HG03575 (cell line): Measurements from ENCODE around the gene CRYGA.
"Not testable (repeated sequence)": the region's sequence is repeated elsewhere in the genome, so short reads cannot be mapped to it uniquely, and the experiment has no call there.

Source experiments
- ATAC-seq: cut with Tn5 transposase; IDR thresholded peaks from one replicate; pipeline ENCODE4 v1.9.1; 2021; ENCODE audit not compliant: unreplicated experiment, insufficient number of reproducible peaks, low FRiP score; ENCODE audit errors: extremely low read depth

CRYGA gene

DNA sequence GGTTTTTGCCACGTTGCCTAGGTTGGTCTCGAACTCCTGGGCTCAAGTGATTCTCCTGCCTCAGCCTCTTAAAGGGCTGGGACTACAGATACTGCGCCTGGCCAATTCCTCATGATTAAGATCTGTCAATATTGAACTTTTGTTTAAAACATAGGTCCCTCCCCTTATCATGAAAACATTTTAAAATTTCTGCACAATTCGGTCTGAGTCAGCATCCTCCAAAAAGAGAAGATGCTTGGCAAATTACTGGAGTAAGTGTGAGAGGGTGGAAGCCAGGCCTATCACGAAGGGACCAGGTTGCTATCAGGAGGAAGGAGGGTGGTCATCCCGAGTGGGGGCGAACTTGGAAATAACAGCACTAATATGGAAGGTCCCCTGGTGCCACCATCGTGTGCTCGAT, 10.8 kb upstream of the CRYGA start:
- no peak for ATAC-seq

DNA sequence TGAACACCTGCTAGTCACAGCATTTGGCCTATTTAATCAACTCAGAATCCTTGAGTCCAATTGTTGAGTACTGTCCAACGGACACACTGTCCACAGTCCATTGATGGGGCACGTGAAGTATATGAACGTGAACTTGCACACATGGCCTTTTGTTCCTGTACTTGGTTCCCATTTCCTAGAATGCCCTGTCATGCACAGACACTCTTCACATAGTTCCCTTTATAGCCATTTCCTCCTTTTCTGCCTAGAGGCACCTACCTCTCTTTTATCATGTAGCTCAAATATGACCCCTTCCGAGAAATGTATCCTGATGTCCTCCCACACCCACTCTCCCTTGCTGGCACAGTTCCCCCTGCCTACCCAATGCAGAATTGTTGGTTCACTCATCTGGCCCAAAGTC, 8.7 kb upstream of the CRYGA start:
- ATAC-seq, result no peak

DNA sequence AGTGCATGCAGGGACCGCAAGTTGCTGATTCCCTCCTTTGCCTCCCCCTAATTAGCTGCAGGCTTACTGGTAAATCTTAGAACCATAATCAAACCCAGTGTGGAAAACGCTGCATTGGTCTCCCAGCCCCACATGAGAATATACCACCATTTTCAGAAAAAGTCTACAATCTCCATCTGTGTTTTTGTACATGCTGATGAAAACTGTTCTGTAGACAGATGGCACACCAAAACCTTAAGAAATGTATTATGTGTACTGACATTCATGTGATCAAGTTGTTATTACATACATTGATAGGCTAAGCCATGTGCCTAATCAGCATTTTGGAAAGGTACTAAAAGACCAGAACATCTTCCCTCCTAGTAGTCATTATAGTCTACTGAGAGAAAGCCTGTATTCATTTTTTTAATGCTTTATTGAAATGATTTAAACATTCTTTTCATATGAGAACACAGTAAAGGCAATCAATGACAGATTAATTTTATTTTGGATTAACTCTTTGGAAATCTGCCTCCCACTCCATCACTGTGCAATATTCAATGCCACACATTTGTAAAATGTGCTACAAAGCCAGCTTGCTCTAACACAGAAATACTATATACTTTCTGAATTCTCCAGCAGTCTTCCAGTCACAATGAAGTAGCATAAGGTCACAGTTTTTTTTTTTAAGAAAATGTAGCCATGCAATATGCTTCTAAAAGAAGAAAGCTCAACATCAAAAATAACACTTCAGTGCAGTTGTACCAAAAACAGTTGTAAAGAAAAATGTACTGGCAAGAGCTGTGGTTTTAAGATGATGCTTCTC, 1.8 kb upstream of the CRYGA start:
- ATAC-seq, result no peak

DNA sequence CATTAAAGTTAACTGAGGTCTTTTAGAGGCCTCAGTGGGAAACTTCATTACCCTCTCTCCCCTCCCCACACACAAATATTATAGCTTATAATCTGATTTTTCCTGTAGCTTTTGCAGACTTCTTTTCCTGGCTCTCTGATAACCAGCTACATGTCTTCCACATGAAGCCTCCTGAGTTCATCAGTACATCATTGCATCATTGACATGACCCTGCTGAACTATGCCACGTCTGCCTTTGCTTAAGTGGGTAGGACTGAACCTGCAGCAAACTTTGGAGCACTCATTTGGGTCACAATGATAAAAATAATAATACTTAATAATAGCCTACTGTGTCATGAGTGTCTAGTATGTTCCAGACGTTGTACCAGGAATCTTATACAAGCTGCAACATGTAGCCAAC, 7.0 kb downstream of the CRYGA start:
- ATAC-seq, result no peak

DNA sequence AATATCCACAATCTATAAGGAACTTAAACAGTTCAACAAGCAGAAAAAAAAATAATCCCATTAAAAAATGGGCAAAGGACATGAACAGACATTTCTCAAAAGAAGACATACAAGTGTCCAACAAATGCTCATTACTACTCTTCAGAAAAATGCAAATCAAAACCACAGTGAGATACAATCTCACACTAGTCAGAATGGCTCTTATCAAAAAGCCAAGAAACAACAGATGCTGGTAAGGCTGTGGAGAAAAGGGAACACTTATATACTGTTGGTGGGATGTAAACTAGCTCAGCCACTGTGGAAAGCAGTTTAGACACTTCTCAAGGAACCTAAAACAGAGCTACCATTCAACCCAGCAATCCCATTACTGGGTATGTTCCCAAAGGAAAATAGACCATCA, 10.2 kb downstream of the CRYGA start:
- no peak for ATAC-seq

DNA sequence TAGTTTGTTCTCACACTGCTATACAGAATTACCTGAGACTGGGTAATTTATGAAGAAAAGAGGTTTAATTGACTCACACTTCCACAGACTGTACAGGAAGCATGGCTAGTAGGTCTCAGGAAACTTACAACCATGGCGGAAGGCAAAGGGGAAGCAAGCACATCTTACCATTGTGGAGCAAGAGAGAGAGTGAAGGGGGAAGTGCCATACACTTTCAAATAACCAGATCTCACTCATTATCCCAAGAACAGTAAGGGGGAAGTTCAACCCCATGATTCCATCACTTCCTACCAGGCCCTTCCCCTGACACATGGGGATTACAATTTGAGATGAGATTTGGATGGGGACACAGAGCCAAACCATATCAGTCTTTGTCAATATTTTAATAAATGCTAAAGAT, 12.4 kb downstream of the CRYGA start:
- no peak for ATAC-seq

DNA sequence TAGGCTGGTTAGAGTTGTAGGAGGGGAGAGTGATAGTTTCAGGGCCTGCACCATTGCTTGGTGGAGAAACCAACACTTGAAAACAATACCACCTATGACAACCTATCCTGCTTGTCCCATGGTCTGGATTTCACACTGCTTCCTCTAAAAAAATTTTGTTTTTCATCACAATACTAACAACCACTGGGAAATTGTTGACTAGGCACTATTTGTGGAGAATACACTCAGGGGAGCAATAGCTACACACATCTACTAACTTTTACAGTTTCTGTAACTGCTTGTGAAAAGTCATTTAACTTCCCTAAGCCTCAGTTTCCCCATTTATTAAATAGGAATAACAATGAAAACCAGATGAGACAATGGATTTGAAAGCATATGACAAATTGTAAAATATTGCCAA, 13.3 kb downstream of the CRYGA start:
- no peak for ATAC-seq

DNA sequence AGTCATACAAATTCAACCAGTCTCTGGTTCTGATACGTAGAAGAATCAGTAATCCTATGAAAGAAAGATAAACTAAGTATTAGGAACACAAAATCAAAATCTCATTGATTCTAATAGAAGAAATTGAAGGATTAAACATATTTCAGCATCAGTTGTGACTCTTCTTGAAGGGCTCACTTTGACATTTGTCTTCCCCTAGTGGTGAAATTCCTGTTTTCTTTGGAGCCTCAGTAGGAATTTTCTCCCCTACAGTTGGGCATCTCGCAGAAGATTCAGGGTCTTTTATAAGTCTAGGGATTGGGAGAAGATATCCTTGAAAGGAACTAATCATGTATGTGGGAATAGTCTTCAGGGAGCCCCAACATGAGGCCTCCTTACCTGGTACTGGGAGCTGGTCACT, 14.6 kb downstream of the CRYGA start:
- no peak for ATAC-seq

DNA sequence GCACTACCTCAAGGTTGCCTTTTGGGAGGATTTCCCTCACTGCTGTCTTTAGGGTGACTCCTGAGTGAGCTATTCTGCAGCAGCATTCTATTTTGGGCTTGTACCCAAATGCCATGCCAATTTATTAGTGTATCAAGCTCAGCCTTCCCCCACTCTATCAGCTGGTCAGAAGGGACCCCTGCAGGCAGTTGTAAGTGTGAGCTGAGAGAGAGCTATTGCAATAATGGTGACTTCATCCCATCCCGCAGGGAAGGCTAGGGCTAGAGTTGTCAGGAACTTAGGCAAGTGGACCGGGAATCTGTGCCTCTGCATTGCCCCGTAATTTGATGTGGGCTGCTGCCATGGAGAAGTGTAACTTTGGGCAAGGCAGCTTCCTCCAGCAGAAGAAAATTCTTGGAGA, 15.6 kb downstream of the CRYGA start:
- no peak for ATAC-seq

DNA sequence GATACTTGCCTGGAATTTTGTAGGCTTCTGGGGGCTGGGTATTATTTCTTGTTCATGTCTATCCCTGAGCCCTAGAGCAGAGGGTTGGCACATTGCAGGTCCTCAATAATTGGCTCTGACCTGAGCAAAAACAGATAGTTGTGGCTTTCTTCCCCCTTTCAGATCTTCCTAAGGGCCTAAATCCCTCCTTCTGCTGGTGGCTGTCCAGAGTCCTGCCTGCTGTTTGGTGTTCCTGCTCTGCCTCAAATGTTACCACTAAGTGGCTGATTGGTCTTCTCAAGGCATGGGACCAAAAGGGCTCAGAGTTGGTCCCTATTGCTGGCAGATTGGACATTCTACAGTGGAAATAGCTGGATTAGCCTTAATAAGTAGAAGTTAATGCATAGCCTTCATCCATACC, 16.4 kb downstream of the CRYGA start:
- no peak for ATAC-seq

DNA sequence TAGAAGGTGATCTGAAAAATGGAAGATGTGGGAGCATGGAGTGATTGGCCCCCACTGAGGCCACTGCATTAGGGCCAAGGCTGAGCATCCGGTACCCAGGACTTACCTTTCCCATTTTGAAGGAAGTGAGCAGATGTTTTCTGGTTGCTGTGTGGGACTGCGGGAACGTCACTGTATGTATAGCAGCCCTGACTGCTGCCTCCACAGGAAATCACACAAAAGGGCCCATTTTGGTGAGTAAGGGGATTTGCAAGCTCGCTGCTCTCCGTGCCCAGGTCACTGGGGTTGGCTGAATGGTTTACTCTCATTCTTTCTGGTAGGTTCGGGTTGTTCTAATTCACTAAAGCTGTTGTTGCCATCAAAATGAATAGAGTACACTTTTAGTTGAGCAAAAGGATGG, 17.4 kb downstream of the CRYGA start, which contains the start of gene CRYGB:
Gene CRYGB (minus strand): TSS at position 153 of the 400 bp plus-strand sequence. CDS start 38 bp downstream, at position 115.
- ATAC-seq, result no peak

DNA sequence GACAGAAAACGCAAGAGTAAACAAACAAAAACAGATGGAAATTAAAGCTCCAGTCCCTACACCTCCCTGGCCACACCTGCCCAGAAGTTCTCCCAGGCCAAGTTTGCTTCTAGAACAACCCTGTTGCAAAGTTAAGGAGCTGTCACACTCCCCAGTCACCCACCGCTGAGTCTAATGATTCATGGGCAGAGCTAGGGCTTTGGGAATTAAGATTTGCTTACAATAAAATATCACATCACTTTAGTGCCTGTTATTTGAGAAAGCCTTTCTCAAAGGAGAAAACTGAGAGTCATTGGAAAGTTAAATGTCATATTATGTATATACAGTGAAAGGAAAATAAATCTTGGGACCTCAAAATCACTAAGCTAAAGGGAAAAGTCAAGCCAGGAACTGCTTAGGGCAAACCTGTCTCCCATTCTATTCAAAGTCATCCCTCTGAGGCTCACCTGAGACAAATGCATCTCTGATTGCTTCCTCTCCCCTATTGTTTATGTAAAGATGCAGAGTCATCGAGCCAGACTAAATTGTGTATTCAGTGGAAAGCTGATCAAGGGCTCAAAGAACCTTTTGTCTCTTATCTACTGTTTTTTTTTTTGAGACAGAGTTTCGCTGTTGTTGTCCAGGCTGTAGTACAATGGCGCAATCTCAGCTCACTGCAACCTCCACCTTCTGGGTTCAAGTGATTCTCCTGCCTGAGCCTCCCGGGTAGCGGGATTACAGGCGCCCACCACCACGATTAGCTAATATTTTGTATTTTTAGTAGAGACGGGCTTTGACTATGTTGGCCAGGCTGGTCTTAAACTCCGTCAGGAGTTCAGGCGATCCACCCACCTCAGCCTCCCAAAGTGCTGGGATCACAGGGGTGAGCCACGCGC, 20.2 kb downstream of the CRYGA start:
- no peak for ATAC-seq

DNA sequence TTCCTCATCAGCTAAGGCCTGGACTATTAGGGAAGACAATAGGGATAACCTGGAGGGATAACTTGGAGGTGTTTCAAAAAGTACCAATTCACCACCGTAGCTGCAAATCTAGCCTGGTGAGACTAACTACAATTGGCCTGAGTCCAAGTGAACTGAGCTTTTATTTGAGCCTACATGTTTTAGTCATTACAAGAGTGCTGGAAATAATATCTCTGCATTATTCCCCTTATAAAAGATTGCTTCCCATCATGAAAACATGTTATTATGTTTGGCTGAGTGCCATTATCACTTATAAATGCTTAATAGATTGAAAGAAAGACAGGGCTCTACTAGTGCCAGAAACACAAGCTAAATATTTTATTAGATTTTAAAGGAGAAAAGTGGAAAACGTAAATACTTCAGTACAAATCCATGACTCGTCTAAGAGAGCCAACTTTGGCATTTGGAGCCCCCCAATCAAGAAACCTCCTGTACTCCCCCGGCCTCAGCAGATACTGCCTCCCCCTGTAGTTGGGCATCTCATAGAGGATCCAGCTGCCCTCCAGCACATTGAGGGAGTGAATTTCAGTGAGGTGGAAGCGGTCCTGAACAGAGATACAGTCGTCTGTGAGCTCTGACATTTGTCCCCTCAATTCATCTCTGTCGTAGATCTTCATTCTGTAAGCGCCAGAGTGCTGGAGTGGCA, 21.0 kb downstream of the CRYGA start:
- ATAC-seq, result no peak

DNA sequence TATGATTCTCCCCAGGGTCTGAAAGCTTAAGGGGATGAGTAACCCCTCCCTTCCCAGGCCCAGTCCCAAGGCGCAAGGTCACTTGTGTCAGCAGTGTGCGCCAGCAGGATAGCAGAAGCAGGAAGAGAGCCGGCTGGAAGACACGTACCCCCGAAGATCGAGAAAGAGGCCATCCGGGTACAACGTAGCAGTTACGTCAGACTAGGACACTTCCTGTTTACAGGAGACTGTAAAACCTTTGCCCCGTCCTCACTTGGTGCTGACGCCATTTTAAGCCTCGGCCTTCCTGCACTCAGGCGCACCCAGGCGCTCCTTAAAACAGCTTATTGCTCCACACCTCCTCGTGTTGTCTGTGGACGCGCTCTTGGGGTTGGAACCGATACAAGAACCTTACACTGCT, 23.9 kb downstream of the CRYGA start:
- no peak for ATAC-seq

DNA sequence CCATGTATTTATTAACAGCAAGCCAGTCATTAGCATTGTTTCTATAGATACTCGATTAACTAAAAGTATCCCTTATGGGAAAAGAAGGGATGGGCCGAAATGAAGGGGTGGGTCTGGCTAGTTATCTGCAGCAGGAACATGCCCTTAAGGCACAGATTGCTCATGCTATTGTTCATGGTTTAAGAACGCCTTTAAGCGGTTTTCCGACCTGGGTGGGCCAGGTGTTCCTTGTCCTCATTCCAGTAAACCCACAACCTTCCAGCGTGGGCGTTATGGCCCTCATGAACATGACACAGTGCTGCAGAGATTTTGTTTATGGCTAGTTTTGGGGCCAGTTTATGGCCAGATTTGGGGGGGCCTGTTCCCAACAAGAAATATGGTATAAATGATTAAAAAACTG, 25.1 kb downstream of the CRYGA start:
- ATAC-seq, result not testable (repeated sequence)

DNA sequence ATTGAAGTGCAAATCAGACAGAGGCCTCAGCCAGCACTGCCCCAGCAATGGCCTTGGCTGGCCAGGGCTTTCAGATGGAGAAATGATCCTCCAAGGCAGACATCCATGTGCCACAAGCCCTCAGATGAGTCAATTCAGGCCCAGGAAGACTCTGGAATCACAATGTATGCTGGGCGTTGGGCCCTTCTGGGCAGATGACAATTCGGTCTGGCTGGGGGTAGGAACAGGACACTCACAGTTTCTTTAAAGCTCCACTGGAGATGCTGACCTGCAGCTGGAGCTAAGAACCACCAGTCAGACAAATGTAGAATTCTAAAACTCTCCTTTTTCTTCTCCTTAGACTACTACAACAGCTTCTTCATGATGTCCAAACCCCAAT, 26.7 kb downstream of the CRYGA start:
- ATAC-seq, result no peak

DNA sequence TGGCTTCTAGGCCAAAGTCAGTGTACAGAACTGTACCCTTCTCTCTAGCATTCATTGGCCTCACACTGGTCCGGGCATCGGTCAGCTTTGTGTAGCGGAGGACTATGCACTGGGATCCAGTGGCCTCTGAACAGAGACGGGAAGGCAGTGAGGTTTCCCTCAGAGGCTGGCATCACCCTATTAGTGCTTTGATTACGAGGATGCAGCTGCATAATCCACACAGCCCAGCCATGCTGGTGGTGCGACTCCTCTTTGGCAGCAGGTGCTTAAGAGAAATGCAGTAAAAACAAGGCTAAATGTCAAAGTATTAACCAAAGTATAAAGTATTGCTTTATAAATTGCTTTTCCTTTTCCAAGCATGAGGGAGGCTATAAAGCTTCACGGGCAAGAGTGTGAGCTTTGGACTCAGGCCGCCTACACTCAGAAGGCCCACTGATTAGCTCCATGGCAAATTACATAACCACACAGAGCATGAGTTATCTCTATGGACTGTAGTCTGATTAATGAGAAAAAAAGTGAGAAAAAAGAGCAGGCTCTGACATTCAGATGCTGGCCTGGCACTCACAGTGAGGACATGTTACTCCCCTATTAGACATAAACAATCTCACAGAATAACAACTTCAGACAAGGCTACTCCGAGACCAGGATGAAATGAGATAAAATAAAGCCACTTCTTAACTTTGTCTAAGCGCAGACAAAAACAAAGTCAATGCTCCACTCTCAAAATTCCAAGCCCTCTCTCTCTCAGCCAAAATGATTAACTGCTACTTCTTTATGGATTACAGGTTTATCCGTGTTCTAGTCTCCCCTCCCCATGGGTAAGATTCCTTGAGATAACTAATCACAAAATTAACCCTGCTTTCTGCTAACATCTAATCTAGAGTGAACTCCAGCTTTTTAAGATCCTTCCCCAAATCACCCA, 27.3 kb downstream of the CRYGA start:
- ATAC-seq, result no peak

DNA sequence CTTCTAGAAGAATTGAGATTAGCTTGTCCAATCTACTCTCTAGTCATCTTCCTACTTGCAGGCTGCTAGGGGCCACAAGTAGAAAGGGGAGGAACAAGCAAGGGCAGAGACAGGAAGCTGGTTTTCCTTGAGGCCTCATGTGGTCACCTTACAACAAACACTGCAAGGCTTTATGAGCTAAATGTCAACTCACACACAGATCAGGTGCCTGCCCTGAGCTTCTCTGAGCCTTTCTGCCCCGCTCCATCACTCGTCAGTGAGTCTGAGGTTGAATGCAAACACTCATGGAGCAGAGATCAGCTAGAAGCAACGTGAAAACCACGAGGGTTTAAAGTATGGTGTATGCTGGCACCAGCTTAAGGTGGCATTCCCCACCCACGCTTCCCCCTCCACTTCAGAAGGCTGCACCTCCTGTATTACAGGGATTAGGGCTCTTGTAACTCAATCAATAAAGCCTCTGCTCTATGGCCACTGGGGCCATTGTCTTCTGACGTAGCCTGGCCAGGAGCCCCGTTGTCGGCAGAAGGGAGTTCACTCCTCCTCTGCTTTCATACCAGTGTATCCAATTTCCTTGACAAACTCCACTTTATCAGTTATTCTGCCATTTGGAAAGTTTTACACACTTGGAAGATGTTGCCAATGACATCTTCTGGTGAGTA, 28.3 kb downstream of the CRYGA start:
- ATAC-seq, result no peak
